H1 (cell line): Measurements from ENCODE around the gene KRTAP24-1.

Source experiments
- BACH1 ChIP-seq: IDR thresholded peaks from 2 replicates; pipeline ENCODE4 v1.6.1; 2012; ENCODE audit warnings: low read length, improper control_type of control experiment
- CHD2 ChIP-seq: IDR thresholded peaks from 2 replicates; pipeline ENCODE4 v1.6.1; 2012; ENCODE audit warnings: low read length, improper control_type of control experiment
- CREB1 ChIP-seq: IDR thresholded peaks from 2 replicates; pipeline ENCODE4 v1.6.1; 2012; ENCODE audit warnings: inconsistent platforms
- CTCF ChIP-seq, 3 experiments: IDR thresholded peaks; 1 replicate in 2 of 3; 2 replicates in 1 of 3; pipeline versions ENCODE4 v1.5.1 to v1.6.1; 2011; ENCODE audit warnings: low read length in 3 of 3, mild to moderate bottlenecking in 3 of 3, inconsistent platforms in 2 of 3, low read depth in 1 of 3, moderate library complexity in 1 of 3; ENCODE audit not compliant: insufficient read depth in 1 of 3; ENCODE audit errors: control extremely low read depth in 1 of 3
- GABPA ChIP-seq: IDR thresholded peaks from 2 replicates; pipeline ENCODE4 v1.6.1; 2011; ENCODE audit warnings: mild to moderate bottlenecking, low read length, moderate library complexity, borderline replicate concordance; ENCODE audit not compliant: insufficient read depth
- POLR2AphosphoS5 ChIP-seq: IDR thresholded peaks from 2 replicates; pipeline ENCODE4 v1.6.1; 2011; ENCODE audit warnings: low read depth, low read length
- RFX5 ChIP-seq: IDR thresholded peaks from 2 replicates; pipeline ENCODE4 v1.6.1; 2011; ENCODE audit warnings: low read depth, low read length, improper control_type of control experiment, borderline replicate concordance
- SP2 ChIP-seq: IDR thresholded peaks from 2 replicates; pipeline ENCODE4 v1.6.1; 2012; ENCODE audit warnings: mild to moderate bottlenecking, low read length, inconsistent platforms
- USF2 ChIP-seq: IDR thresholded peaks from 2 replicates; pipeline ENCODE4 v1.6.1; 2011; ENCODE audit warnings: low read length, improper control_type of control experiment

- TF ChIP-seq POLR2AphosphoS5 (no peak), CREB1 (no peak), BACH1 (no peak), RFX5 (no peak), CTCF (IDR thresholded peaks at IDR 0.05; ENCODE audit: control extremely low read depth in 1 of 3, insufficient read depth in 1 of 3, low read depth in 1 of 3, low read length in 3 of 3) (no peak), SP2 (no peak), USF2 (no peak), GABPA (no peak), CHD2 (no peak)
These were observed 44.6 kb downstream of the KRTAP24-1 start for GRCh38 chr21:30238168-30238567.
